Gastroesophageal sphincter (tissue), 4 donors: ENCODE measurements around the gene MACROH2A2. TPM values are rescaled to one million over a fixed set of nuclear protein-coding genes. Genes with fewer than 3 reads are reported as not detected.

Source experiments
- ATAC-seq: fragments of 150-250 bp; one replicate; pipeline ENCODE4 v1.9.1; 2016; ENCODE audit warnings: mild to moderate bottlenecking, moderate library complexity
- H3K27ac ChIP-seq, 4 donors: fragments of 200-600 bp; sonication (generic) in 3 of 4; 1 replicate in 3 of 4; 2 replicates in 1 of 4; pipeline ENCODE4 v1.5.1; 2016 to 2019
- H3K27me3 ChIP-seq: fragments of 200-600 bp; sonication (generic); one replicate; pipeline ENCODE4 v1.5.1; 2019
- H3K36me3 ChIP-seq, 2 donors: fragments of 200-600 bp; sonication (generic); one replicate each; pipeline ENCODE4 v1.5.1; 2019; ENCODE audit warnings: control low read depth in 1 of 2
- H3K4me1 ChIP-seq, 3 donors: fragments of 200-600 bp; sonication (generic); 1 replicate in 2 of 3; 2 replicates in 1 of 3; pipeline ENCODE4 v1.5.1; 2016 to 2019; ENCODE audit warnings: control low read depth in 2 of 3
- H3K4me3 ChIP-seq, 2 donors: fragments of 200-600 bp; sonication (generic); one replicate each; pipeline ENCODE4 v1.5.1; 2019; ENCODE audit warnings: mild to moderate bottlenecking in 1 of 2, moderate library complexity in 1 of 2
- H3K9me3 ChIP-seq, 3 donors: fragments of 200-600 bp; sonication (generic); one replicate each; pipeline ENCODE4 v1.5.1; 2017 to 2019; ENCODE audit warnings: control low read depth in 2 of 3
- CTCF ChIP-seq, 4 experiments: fragments of 200-600 bp in 2 of 4; fragments of 450-650 bp in 2 of 4; sonication (generic) in 1 of 4; IDR thresholded peaks; one replicate each; pipeline ENCODE4 v1.5.1; 2017 to 2019; ENCODE audit warnings: antibody characterized with exemption in 4 of 4, mild to moderate bottlenecking in 2 of 4, moderate library complexity in 2 of 4
- EP300 ChIP-seq: sonication (generic); formaldehyde crosslinking; IDR thresholded peaks from one replicate; pipeline ENCODE4 v1.6.1; 2017; ENCODE audit warnings: antibody characterized with exemption, mild to moderate bottlenecking
- POLR2A ChIP-seq, 2 donors: fragments of 450-650 bp; IDR thresholded peaks; one replicate each; pipeline ENCODE4 v1.6.1; 2017; ENCODE audit warnings: antibody characterized with exemption in 2 of 2, mild to moderate bottlenecking in 2 of 2, moderate library complexity in 1 of 2
- POLR2AphosphoS5 ChIP-seq: sonication (generic); formaldehyde crosslinking; IDR thresholded peaks from one replicate; pipeline ENCODE4 v1.6.1; 2017; ENCODE audit warnings: antibody characterized with exemption
- WGBS, 2 donors: methylation state at CpG; one replicate each; pipeline ENCODE4 v1.1.5; 2018; ENCODE audit warnings: low coverage in 1 of 2; 5-methylcytosine and 5-hydroxymethylcytosine counted together
- total RNA-seq, 4 donors: library from RNA; depleted of rRNA; stranded (reverse); fragments of >200 nt; gene quantifications; one replicate each; pipeline ENCODE4 v1.1.0, GENCODE V29; 2016

Gene MACROH2A2
- total RNA-seq, 4 donors from 2014 or later, result 8.2 to 22.9 (median 13.7) TPM

- Histone ChIP-seq H3K27ac (no peak overlapping the region), H3K9me3 (no peaks in the 10 kb centered on the region), H3K36me3 (peaks cover 0 to 30% of the 10 kb centered on the region in 2 donors), H3K4me1 (peaks cover 0 to 17% (median 4%) of the 10 kb centered on the region in 3 donors), H3K4me3 (no peak overlapping the region), H3K27me3 (no peaks in the 10 kb centered on the region)
- ATAC-seq, result no peak
- WGBS, 2 donors, result 69 to 97% methylated on average over 2 to 5 of the region's 15 CpGs
- no peak for TF ChIP-seq POLR2AphosphoS5
- no peak for TF ChIP-seq POLR2A (IDR thresholded peaks at IDR 0.05)
- TF ChIP-seq EP300, result no peak
- no peak for TF ChIP-seq CTCF (IDR thresholded peaks at IDR 0.05)
Measured at GRCh38 chr10:70126700-70127395, 74.2 kb downstream of the MACROH2A2 start.

GRCh38 chr10:70130878-70131559 lies 78.4 kb downstream of the MACROH2A2 start:
- peak overlapping the region in 1 of 2 donors; percentile 86 for H3K4me3 ChIP-seq
- H3K27me3 ChIP-seq, result no peaks in the 10 kb centered on the region
- ATAC-seq, result peak; percentile 70
- 67 to 72% methylated on average over 1 to 9 of the region's 10 CpGs for WGBS, 2 donors
- no peaks in the 10 kb centered on the region for H3K9me3 ChIP-seq
- peaks cover 0 to 8% of the 10 kb centered on the region in 2 donors for H3K36me3 ChIP-seq
- H3K4me1 ChIP-seq, result peaks cover 0 to 31% (median 9%) of the 10 kb centered on the region in 3 donors
- TF ChIP-seq CTCF (IDR thresholded peaks at IDR 0.05), result no peak
- no peak for TF ChIP-seq POLR2A (IDR thresholded peaks at IDR 0.05)
- TF ChIP-seq POLR2AphosphoS5, result peak; percentile 43
- TF ChIP-seq EP300, result no peak
- peak overlapping the region in 3 of 4 donors; percentile 85 to 87 (median 85) for H3K27ac ChIP-seq

- ATAC-seq, result no peak
- Histone ChIP-seq H3K27ac (peak overlapping the region in 3 of 4 donors; percentile 85 to 87 (median 85)), H3K27me3 (no peaks in the 10 kb centered on the region), H3K4me3 (peak overlapping the region in 1 of 2 donors; percentile 86), H3K9me3 (no peaks in the 10 kb centered on the region), H3K4me1 (peaks cover 0 to 31% (median 9%) of the 10 kb centered on the region in 3 donors), H3K36me3 (peaks cover 0 to 8% of the 10 kb centered on the region in 2 donors)
- TF ChIP-seq EP300, result no peak
- TF ChIP-seq CTCF (IDR thresholded peaks at IDR 0.05), result no peak
- no CpG with 5 or more reads among the region's 4 CpGs for WGBS, 2 donors
Measured at GRCh38 chr10:70131560-70131937, 78.9 kb downstream of the MACROH2A2 start.

GRCh38 chr10:70132098-70133029 lies 79.7 kb downstream of the MACROH2A2 start, which contains the start of gene AIFM2:
Gene AIFM2 (minus strand): TSS chr10:70132825. CDS start chr10:70124084, 8,741 bp downstream.
- Histone ChIP-seq H3K4me1 (peaks cover 0 to 31% (median 9%) of the 10 kb centered on the region in 3 donors), H3K9me3 (no peaks in the 10 kb centered on the region), H3K27me3 (no peaks in the 10 kb centered on the region), H3K27ac (peak within 1 kb of the TSS; percentile 72 to 87 (median 85)), H3K4me3 (peak within 1 kb of the TSS; percentile 82 to 86), H3K36me3 (peaks cover 0 to 8% of the 10 kb centered on the region in 2 donors)
- TF ChIP-seq EP300 (no peak), CTCF (IDR thresholded peaks at IDR 0.05) (peak in 2 of 4 experiments; percentile 27 to 35), POLR2A (IDR thresholded peaks at IDR 0.05) (peak in 1 of 2 donors; percentile 62), POLR2AphosphoS5 (peak; percentile 79)
- 9 to 23% methylated on average over 19 to 41 of the region's 80 CpGs for WGBS, 2 donors
- peak; percentile 90 for ATAC-seq
